SK-N-SH (cell line): ENCODE measurements around the gene TSSK3. TPM values are rescaled to one million over a fixed set of nuclear protein-coding genes. Genes with fewer than 3 reads are reported as not detected.

ENCODE experiments used
- CTCF ChIA-PET: fragments of 300-600, 350-600 bp; formaldehyde crosslinking; extraction: SDS; loops from one replicate; lab custom pipeline; 2021; lab: Yijun Ruan, JAX
- POLR2A ChIA-PET: fragments of 350-600 bp; sonication (Branson Sonifier 250); formaldehyde crosslinking; extraction: SDS; loops from one replicate; lab custom pipeline; 2020; ENCODE audit warnings: antibody characterized with exemption, inconsistent platforms; lab: Yijun Ruan, JAX
- DNase-seq: peaks from one replicate; pipeline ENCODE4 v3.0.0; 2012
- H2AFZ ChIP-seq: fragments of 200-600 bp; sonication (generic); 2 replicates; pipeline ENCODE4 v1.8.1; 2016; ENCODE audit warnings: antibody characterized with exemption, mild to moderate bottlenecking, low read depth
- H3F3A ChIP-seq: fragments of 200-600 bp; sonication (generic); replicated peaks from 2 replicates; pipeline ENCODE3; 2016; ENCODE audit warnings: antibody characterized with exemption, mild to moderate bottlenecking; ENCODE audit not compliant: insufficient read depth
- H3K27ac ChIP-seq, 2 experiments: fragments of 200-500 bp in 1 of 2; fragments of 200-600 bp in 1 of 2; sonication (Bioruptor generic) in 1 of 2; sonication (generic), shearing (Covaris generic) in 1 of 2; 2 replicates each; pipeline versions ENCODE4 v1.5.1 to v1.6.1; 2014 to 2016; ENCODE audit warnings: low read depth in 2 of 2, inconsistent platforms in 1 of 2, low read length in 1 of 2, mild to moderate bottlenecking in 1 of 2, mixed read lengths in 1 of 2
- H3K27me3 ChIP-seq: fragments of 200-600 bp; sonication (generic), shearing (Covaris generic); 2 replicates; pipeline ENCODE4 v1.6.1; 2016; ENCODE audit warnings: mixed run types; ENCODE audit not compliant: insufficient read depth
- H3K36me3 ChIP-seq, 2 experiments: fragments of 200-500 bp in 1 of 2; fragments of 200-600 bp in 1 of 2; sonication (Bioruptor generic) in 1 of 2; sonication (generic) in 1 of 2; replicated peaks in 1 of 2; 2 replicates each; pipeline versions ENCODE3 to v1.5.1; 2014 to 2016; ENCODE audit warnings: low read length in 1 of 2, mild to moderate bottlenecking in 1 of 2; ENCODE audit not compliant: insufficient read depth in 2 of 2, control insufficient read depth in 1 of 2
- H3K4me1 ChIP-seq, 2 experiments: fragments of 200-500 bp in 1 of 2; fragments of 200-600 bp in 1 of 2; sonication (Bioruptor generic) in 1 of 2; sonication (generic), shearing (Covaris generic) in 1 of 2; 2 replicates each; pipeline versions ENCODE4 v1.5.1 to v1.6.1; 2014 to 2016; ENCODE audit warnings: low read depth in 1 of 2, low read length in 1 of 2, mixed run types in 1 of 2; ENCODE audit not compliant: insufficient read depth in 2 of 2, control insufficient read depth in 1 of 2
- H3K4me2 ChIP-seq: fragments of 200-600 bp; sonication (generic), shearing (Covaris generic); 2 replicates; pipeline ENCODE4 v1.6.1; 2017; ENCODE audit warnings: mixed run types
- H3K4me3 ChIP-seq, 2 experiments: fragments of 200-500 bp in 1 of 2; fragments of 200-600 bp in 1 of 2; sonication (Bioruptor generic) in 1 of 2; sonication (generic), shearing (Covaris generic) in 1 of 2; 2 replicates each; pipeline versions ENCODE4 v1.5.1 to v1.8.1; 2014 to 2016; ENCODE audit warnings: low read depth in 2 of 2, inconsistent platforms in 1 of 2, low read length in 1 of 2, mild to moderate bottlenecking in 1 of 2, mixed read lengths in 1 of 2, moderate library complexity in 1 of 2
- H3K79me2 ChIP-seq: fragments of 200-600 bp; sonication (generic); 2 replicates; pipeline ENCODE4 v1.8.1; 2017; ENCODE audit warnings: mild to moderate bottlenecking; ENCODE audit not compliant: insufficient read depth
- H3K9ac ChIP-seq: fragments of 200-600 bp; sonication (generic); 2 replicates; pipeline ENCODE4 v1.6.1; 2017; ENCODE audit warnings: mixed run types
- H3K9me2 ChIP-seq: fragments of 200-600 bp; sonication (generic); 2 replicates; pipeline ENCODE4 v1.6.1; 2017; ENCODE audit warnings: mixed run types
- H3K9me3 ChIP-seq: fragments of 200-600 bp; sonication (generic); 2 replicates; pipeline ENCODE4 v1.6.1; 2017; ENCODE audit warnings: mixed run types, mild to moderate bottlenecking, moderate library complexity
- H4K20me1 ChIP-seq: fragments of 200-600 bp; sonication (generic); 2 replicates; pipeline ENCODE4 v1.6.1; 2017; ENCODE audit warnings: mild to moderate bottlenecking, mixed run types; ENCODE audit not compliant: insufficient read depth
- CHD2 ChIP-seq: fragments of 150-350 bp; IDR thresholded peaks from 2 replicates; pipeline ENCODE4 v1.6.1; 2018; ENCODE audit warnings: low read length; ENCODE audit not compliant: partially characterized antibody
- FOSL2 ChIP-seq: IDR thresholded peaks from 2 replicates; pipeline ENCODE4 v1.4.0; 2012; ENCODE audit warnings: low read depth, mild to moderate bottlenecking, moderate library complexity, borderline replicate concordance
- GABPA ChIP-seq: IDR thresholded peaks from 2 replicates; pipeline ENCODE4 v1.4.0; 2012; ENCODE audit warnings: low read depth, mild to moderate bottlenecking
- GATA2 ChIP-seq: sonication (generic); formaldehyde crosslinking; IDR thresholded peaks from 2 replicates; pipeline ENCODE4 v1.5.0; 2020; ENCODE audit warnings: mild to moderate bottlenecking, missing genetic modification reagents
- IRF3 ChIP-seq: fragments of 150-350 bp; IDR thresholded peaks from 2 replicates; pipeline ENCODE4 v1.6.1; 2016; ENCODE audit warnings: mild to moderate bottlenecking, low read depth, low read length
- JUND ChIP-seq: IDR thresholded peaks from 2 replicates; pipeline ENCODE4 v1.4.0; 2012
- MAX ChIP-seq: IDR thresholded peaks from 2 replicates; pipeline ENCODE4 v1.4.0; 2012; ENCODE audit warnings: low read depth
- NFIC ChIP-seq: IDR thresholded peaks from 2 replicates; pipeline ENCODE4 v1.4.0; 2012; ENCODE audit warnings: borderline replicate concordance
- NRF1 ChIP-seq: IDR thresholded peaks from 2 replicates; pipeline ENCODE4 v1.6.1; 2012; ENCODE audit warnings: low read depth, mild to moderate bottlenecking, low read length
- PBX3 ChIP-seq: IDR thresholded peaks from 2 replicates; pipeline ENCODE4; 2012
- RAD21 ChIP-seq: IDR thresholded peaks from 2 replicates; pipeline ENCODE4 v1.6.1; 2012; ENCODE audit warnings: mild to moderate bottlenecking, low read length
- REST ChIP-seq: IDR thresholded peaks from 2 replicates; pipeline ENCODE4 v1.6.1; 2012; ENCODE audit warnings: mild to moderate bottlenecking, low read depth, low read length, moderate library complexity
- RFX5 ChIP-seq: IDR thresholded peaks from 2 replicates; pipeline ENCODE4 v1.6.1; 2012; ENCODE audit warnings: mild to moderate bottlenecking, improper control_type of control experiment, low read length
- RXRA ChIP-seq: IDR thresholded peaks from 2 replicates; pipeline ENCODE4 v1.4.0; 2012; ENCODE audit warnings: low read depth, mild to moderate bottlenecking, borderline replicate concordance
- SMC3 ChIP-seq: IDR thresholded peaks from 2 replicates; pipeline ENCODE4 v1.6.1; 2012; ENCODE audit warnings: low read depth, low read length, improper control_type of control experiment
- TAF1 ChIP-seq: IDR thresholded peaks from 2 replicates; pipeline ENCODE4 v1.6.1; 2012; ENCODE audit warnings: low read depth, mild to moderate bottlenecking, low read length, moderate library complexity, borderline replicate concordance
- TCF12 ChIP-seq: IDR thresholded peaks from 2 replicates; pipeline ENCODE4 v1.4.0; 2012
- USF1 ChIP-seq: IDR thresholded peaks from 2 replicates; pipeline ENCODE4 v1.4.0; 2012; ENCODE audit warnings: low read depth, borderline replicate concordance
- USF2 ChIP-seq: fragments of 150-350 bp; IDR thresholded peaks from 2 replicates; pipeline ENCODE4 v1.6.1; 2017; ENCODE audit warnings: antibody characterized with exemption, low read length, low read depth, borderline replicate concordance
- WGBS: methylation state at CpG from one replicate; pipeline ENCODE4 v1.1.6; 2017; ENCODE audit warnings: low lambda C conversion rate; 5-methylcytosine and 5-hydroxymethylcytosine counted together
- polyA plus RNA-seq, 3 experiments: library from polyadenylated mRNA; depleted of rRNA; stranded (reverse); fragments of >200 nt; gene quantifications; 2 replicates each; pipeline ENCODE4 v1.2.3, GENCODE V29; 2012

TSSK3 gene
- polyA plus RNA-seq, 1 of the 3 experiments (the other 2 are of a cell fraction), result 0.28 TPM

- Histone ChIP-seq H3K9me3 (no peaks in the 10 kb centered on the region), H3F3A (no peaks in the 10 kb centered on the region), H4K20me1 (no peaks in the 10 kb centered on the region), H3K79me2 (no peaks in the 10 kb centered on the region), H3K4me1 (no peaks in the 10 kb centered on the region; a peak in 1 of 4 replicates), H3K27ac (no peak overlapping the region), H3K36me3 (no peaks in the 10 kb centered on the region), H3K4me3 (no peak overlapping the region), H3K27me3 (no peaks in the 10 kb centered on the region), H3K9me2 (no peaks in the 10 kb centered on the region), H2AFZ (no peak overlapping the region), H3K4me2 (no peak overlapping the region), H3K9ac (no peak overlapping the region)
- POLR2A ChIA-PET, result interaction anchor here (0.7 to 1.2 kb wide), 2 partner anchors 10 to 11 kb away, joined by 4 to 5 read pairs; partner anchors contain the start of gene MARCKSL1
- DNase-seq, result no peak
- CTCF ChIA-PET, result interaction anchor here (0.7 to 0.9 kb wide), 2 partner anchors 13 to 265 kb away, joined by 3 read pairs; no protein-coding TSS in a partner anchor
- TF ChIP-seq SMC3 (no peak), RFX5 (no peak), CHD2 (no peak), USF1 (no peak), FOSL2 (no peak), TAF1 (no peak), GATA2 (CRISPR knock-in tag) (no peak), REST (no peak), PBX3 (no peak), RAD21 (no peak), TCF12 (no peak), GABPA (no peak), RXRA (no peak), JUND (no peak), NRF1 (no peak), USF2 (no peak), IRF3 (no peak), NFIC (no peak), MAX (no peak)
- 84% methylated on average over 9 of the region's 9 CpGs for WGBS
These were observed 15.7 kb upstream of the TSSK3 start for GRCh38 chr1:32346532-32347157.
